A549 (cell line): ENCODE data around the gene TCF7L2. TPM values are rescaled to one million over a fixed set of nuclear protein-coding genes. Genes with fewer than 3 reads are reported as not detected.
A peak's percentile ranks its signal among the peaks of the same experiment; 100 is the strongest.

Source experiments
- ATAC-seq, 2 experiments: fragments of 200-7000 bp in 1 of 2; fragments of >200 bp in 1 of 2; cut with Nextera tagmentation in 1 of 2; cut with Tn5 transposase in 1 of 2; 3 replicates each; pipeline versions ENCODE4 v1.8.0 to v1.9.1; 2018 to 2020; ENCODE audit warnings: mild to moderate bottlenecking in 1 of 2, moderate library complexity in 1 of 2
- CTCF ChIA-PET: fragments of 300-600 bp; sonication (Branson Sonifier 250); formaldehyde crosslinking; extraction: SDS; loops from one replicate; lab custom pipeline; 2021; ENCODE audit warnings: antibody characterized with exemption, inconsistent platforms; lab: Yijun Ruan, JAX
- POLR2A ChIA-PET: fragments of 350-600 bp; formaldehyde crosslinking; extraction: SDS; loops from one replicate; lab custom pipeline; 2021; ENCODE audit warnings: antibody characterized with exemption, inconsistent platforms; lab: Yijun Ruan, JAX
- DNase-seq, 2 experiments: peaks; one replicate each; pipeline versions ENCODE4 v3.0.0 to v3.0.0-alpha.2; 2011 to 2016; ENCODE audit warnings: low read depth in 1 of 2, low spot score in 1 of 2
- FAIRE-seq: peaks from 2 replicates; lab custom pipeline; 2011; peaks lifted over from hg19 to GRCh38; lab: Jason Lieb, UNC
- H3K27ac ChIP-seq, 2 experiments: fragments of >200 bp; sonication (Bioruptor Twin); formaldehyde crosslinking; 3 replicates each; pipeline ENCODE4 v1.5.1; 2016 to 2017
- H3K4me1 ChIP-seq: fragments of >200 bp; sonication (Bioruptor Twin); formaldehyde crosslinking; 3 replicates; pipeline ENCODE4 v1.6.1; 2016
- H3K4me2 ChIP-seq: fragments of >200 bp; sonication (Bioruptor Twin); formaldehyde crosslinking; 3 replicates; pipeline ENCODE4 v1.6.1; 2016
- H3K4me3 ChIP-seq: fragments of >200 bp; sonication (Bioruptor Twin); formaldehyde crosslinking; 3 replicates; pipeline ENCODE4 v1.5.1; 2016
- H3K9me3 ChIP-seq: fragments of >200 bp; sonication (Bioruptor Twin); formaldehyde crosslinking; 3 replicates; pipeline ENCODE4 v1.6.1; 2016
- CHD2 ChIP-seq: fragments of 150-350 bp; IDR thresholded peaks from 2 replicates; pipeline ENCODE4 v1.6.1; 2014; ENCODE audit warnings: low read length; ENCODE audit not compliant: partially characterized antibody
- CHD4 ChIP-seq: fragments of 200-600 bp; sonication (generic); IDR thresholded peaks from 2 replicates; pipeline ENCODE4 v1.6.1; 2016; ENCODE audit warnings: antibody characterized with exemption, mild to moderate bottlenecking, borderline replicate concordance
- FOSL2 ChIP-seq, 2 experiments: fragments of 450-650 bp in 1 of 2; fragments of >200 bp in 1 of 2; sonication (Bioruptor Twin) in 1 of 2; formaldehyde crosslinking; IDR thresholded peaks; 2 replicates each; pipeline versions ENCODE4 v1.5.0 to v1.6.1; 2016 to 2020; ENCODE audit warnings: mild to moderate bottlenecking in 1 of 2, moderate library complexity in 1 of 2
- GATA3 ChIP-seq: IDR thresholded peaks from 2 replicates; pipeline ENCODE4 v1.6.1; 2012; ENCODE audit warnings: borderline replicate concordance
- HEYL ChIP-seq: fragments of 250-450 bp; sonication (Bioruptor Pico); IDR thresholded peaks from 2 replicates; pipeline ENCODE4 v1.8.0; 2021; ENCODE audit warnings: mild to moderate bottlenecking, moderate library complexity
- HMGXB4 ChIP-seq: fragments of 250-450 bp; sonication (Bioruptor Pico); IDR thresholded peaks from 2 replicates; pipeline ENCODE4 v1.5.0; 2021; ENCODE audit warnings: mild to moderate bottlenecking, moderate library complexity, borderline replicate concordance
- HOXA7 ChIP-seq: fragments of 250-450 bp; sonication (Bioruptor Pico); IDR thresholded peaks from 2 replicates; pipeline ENCODE4 v1.5.0; 2020; ENCODE audit warnings: mild to moderate bottlenecking, moderate library complexity
- HOXB13 ChIP-seq: fragments of 250-450 bp; sonication (Bioruptor Pico); IDR thresholded peaks from 2 replicates; pipeline ENCODE4 v1.5.0; 2020; ENCODE audit warnings: low read depth, mild to moderate bottlenecking, moderate library complexity
- HOXB5 ChIP-seq: fragments of 250-450 bp; sonication (Bioruptor Pico); IDR thresholded peaks from 2 replicates; pipeline ENCODE4 v1.5.0; 2020; ENCODE audit warnings: mild to moderate bottlenecking, moderate library complexity
- JUN ChIP-seq, 2 experiments: fragments of >200 bp; sonication (Bioruptor Twin); formaldehyde crosslinking; IDR thresholded peaks; 2 replicates in 1 of 2; 3 replicates in 1 of 2; pipeline ENCODE4 v1.6.1; 2016 to 2017
- JUNB ChIP-seq: fragments of >200 bp; sonication (Bioruptor Twin); formaldehyde crosslinking; IDR thresholded peaks from 2 replicates; pipeline ENCODE4 v1.6.1; 2016
- KDM5A ChIP-seq: fragments of 200-600 bp; sonication (generic); IDR thresholded peaks from 2 replicates; pipeline ENCODE4 v1.6.1; 2016; ENCODE audit warnings: antibody characterized with exemption, mild to moderate bottlenecking
- MAX ChIP-seq: IDR thresholded peaks from 2 replicates; pipeline ENCODE4 v1.6.1; 2012
- MAZ ChIP-seq: fragments of 150-350 bp; IDR thresholded peaks from 2 replicates; pipeline ENCODE4 v1.6.1; 2014; ENCODE audit warnings: antibody characterized with exemption, low read depth, low read length, borderline replicate concordance
- NFE2L2 ChIP-seq: fragments of 150-350 bp; conservative IDR thresholded peaks from 2 replicates; pipeline ENCODE4 v1.6.1; 2014; ENCODE audit warnings: low read length
- POLR2AphosphoS2 ChIP-seq: conservative IDR thresholded peaks from 2 replicates; pipeline ENCODE4 v1.6.1; 2012; ENCODE audit warnings: low read length, improper control_type of control experiment, inconsistent platforms
- RCOR1 ChIP-seq: fragments of 150-350 bp; IDR thresholded peaks from 2 replicates; pipeline ENCODE4 v1.6.1; 2014; ENCODE audit warnings: antibody characterized with exemption, low read length, low read depth
- REST ChIP-seq: fragments of 200-600 bp; sonication (generic); IDR thresholded peaks from 2 replicates; pipeline ENCODE4 v1.6.1; 2016; ENCODE audit warnings: antibody characterized with exemption, mild to moderate bottlenecking, moderate library complexity
- RFX5 ChIP-seq: fragments of 450-650 bp; IDR thresholded peaks from 2 replicates; pipeline ENCODE4 v1.7.1; 2014; ENCODE audit warnings: antibody characterized with exemption, mild to moderate bottlenecking, moderate library complexity
- SMC3 ChIP-seq: fragments of >200 bp; sonication (Bioruptor Twin); formaldehyde crosslinking; IDR thresholded peaks from 3 replicates; pipeline ENCODE4 v1.6.1; 2018; ENCODE audit warnings: inconsistent platforms
- TFCP2L1 ChIP-seq: fragments of 250-450 bp; sonication (Bioruptor Pico); IDR thresholded peaks from 2 replicates; pipeline ENCODE4 v1.5.0; 2021; ENCODE audit warnings: mild to moderate bottlenecking
- ZNF302 ChIP-seq: fragments of 250-450 bp; sonication (Bioruptor Pico); IDR thresholded peaks from 2 replicates; pipeline ENCODE4 v1.9.0; 2021; ENCODE audit warnings: inconsistent platforms, mild to moderate bottlenecking, moderate library complexity
- WGBS: methylation state at CpG from one replicate; pipeline ENCODE4 v1.1.6; 2017; ENCODE audit errors: missing lambda C conversion rate; 5-methylcytosine and 5-hydroxymethylcytosine counted together
- polyA plus RNA-seq, 4 experiments: library from polyadenylated mRNA; depleted of rRNA in 3 of 4; stranded (reverse); fragments of >200 nt; fragmentation: RNase III in 1 of 4; extraction: RNeasy Plus Mini Kit Qiagen cat#74134 plus additional on column Dnase treatment in 1 of 4; gene quantifications; 2 replicates in 3 of 4; 3 replicates in 1 of 4; pipeline ENCODE4 v1.2.3, GENCODE V29; 2011 to 2017

Gene TCF7L2
- polyA plus RNA-seq, 2 of the 4 experiments (the other 2 are of a cell fraction), result 11.3 to 14.5 TPM

GRCh38 chr10:112917681-112918080 lies 32.4 kb upstream of the TCF7L2 start:
- no peak for DNase-seq
- Histone ChIP-seq H3K4me3 (no peak overlapping the region), H3K4me1 (peaks cover 51% of the 10 kb centered on the region)
- no peak for TF ChIP-seq HOXB13 (CRISPR knock-in tag)
- no peak for TF ChIP-seq SMC3
- TF ChIP-seq, all 56 proteins: peak for 0
- FAIRE-seq (no peak), ATAC-seq (no peak)
- Histone ChIP-seq H3K27ac (peak overlapping the region in 1 of 2 experiments; percentile 81; a peak in 2 of 6 replicates), H3K4me2 (no peak overlapping the region), H3K9me3 (no peaks in the 10 kb centered on the region)
- ChIA-PET POLR2A (no interaction called here), CTCF (interaction anchor here (0.6 to 0.7 kb wide), 3 partner anchors 18 to 208 kb away, joined by 3 to 4 read pairs (median 3); no protein-coding TSS in a partner anchor)
- WGBS, result 91% methylated on average over 3 of the region's 3 CpGs

- WGBS, result 50% methylated on average over 1 of the region's 1 CpG
- POLR2A ChIA-PET, result no interaction called here
- TF ChIP-seq ZNF302 (no peak), HOXA7 (CRISPR knock-in tag) (no peak), GATA3 (no peak), HMGXB4 (CRISPR knock-in tag) (no peak), JUNB (no peak), MAZ (no peak), KDM5A (no peak), CHD2 (no peak), POLR2AphosphoS2 (no peak), HEYL (CRISPR knock-in tag) (no peak), NFE2L2 (no peak)
- no peak for ATAC-seq
- no peak for FAIRE-seq
- CTCF ChIA-PET, result interaction anchor here (1.4 to 1.9 kb wide), 2 partner anchors 10 to 467 kb away, joined by 3 to 5 read pairs; no protein-coding TSS in a partner anchor
- Histone ChIP-seq H3K4me3 (no peak overlapping the region), H3K4me1 (peaks cover 49% of the 10 kb centered on the region), H3K4me2 (no peak overlapping the region), H3K27ac (peak overlapping the region; percentile 12 to 36; a peak in 1 of 6 replicates), H3K9me3 (no peaks in the 10 kb centered on the region)
- DNase-seq, result no peak
These were observed 31.3 kb upstream of the TCF7L2 start for GRCh38 chr10:112918771-112919170.

- peak; percentile 41 to 68; a peak in 3 of 6 replicates for ATAC-seq
- ChIA-PET CTCF (interaction anchor here (1.0 to 1.9 kb wide), 5 partner anchors 11 to 466 kb away, joined by 3 to 5 read pairs (median 3); no protein-coding TSS in a partner anchor), POLR2A (no interaction called here)
- peak; percentile 63 for FAIRE-seq
- DNase-seq, result peak; percentile 41 to 62
- 36% methylated on average over 7 of the region's 7 CpGs for WGBS
- Histone ChIP-seq H3K27ac (peak overlapping the region; percentile 18 to 39; a peak in 4 of 6 replicates), H3K4me2 (peak overlapping the region; percentile 54), H3K4me1 (peaks cover 39% of the 10 kb centered on the region), H3K4me3 (no peak overlapping the region), H3K9me3 (no peaks in the 10 kb centered on the region)
- peak; percentile 31; the same call in 1 of the 2 replicates for TF ChIP-seq MAX
- 0 out of 2 replicates have a peak, but pooled peaks have one; percentile 29 for TF ChIP-seq JUNB
- TF ChIP-seq RCOR1, result no peak
- TF ChIP-seq FOSL2 (IDR thresholded peaks at IDR 0.05), result no peak; the same call in 1 of the 2 replicates
- peak; percentile 29; the same call in 1 of the 2 replicates for TF ChIP-seq FOSL2 (CRISPR knock-in tag; IDR thresholded peaks at IDR 0.05)
These were observed 30.3 kb upstream of the TCF7L2 start for GRCh38 chr10:112919721-112920120.

GRCh38 chr10:112926906-112927688 lies 22.9 kb upstream of the TCF7L2 start:
- Histone ChIP-seq H3K4me3 (no peak overlapping the region), H3K4me2 (no peak overlapping the region), H3K27ac (peak overlapping the region in 1 of 2 experiments; percentile 40; a peak in 1 of 6 replicates), H3K9me3 (peaks cover 9% of the 10 kb centered on the region; the same call in 2 of the 3 replicates), H3K4me1 (no peaks in the 10 kb centered on the region)
- DNase-seq, result no peak
- 87% methylated on average over 5 of the region's 5 CpGs for WGBS
- ChIA-PET POLR2A (no interaction called here), CTCF (no interaction called here)
- FAIRE-seq, result no peak
- ATAC-seq, result no peak
- TF ChIP-seq CHD4, result no peak
- no peak for TF ChIP-seq REST
- no peak for TF ChIP-seq TFCP2L1 (CRISPR knock-in tag)
- TF ChIP-seq JUN (IDR thresholded peaks at IDR 0.05), result no peak
- no peak for TF ChIP-seq RFX5
- TF ChIP-seq HOXB5, result no peak
